CD14-positive monocyte (primary cell): Measurements from ENCODE around the gene SIGMAR1. TPM values are rescaled to one million over a fixed set of nuclear protein-coding genes. Genes with fewer than 3 reads are reported as not detected.

ENCODE experiments used
- DNase-seq, 3 donors: peaks; one replicate each; pipeline ENCODE4 v3.0.0-alpha.2; 2011 to 2022
- H2AFZ ChIP-seq: 2 replicates; pipeline ENCODE4 v1.6.0; 2012; ENCODE audit warnings: mild to moderate bottlenecking, low read depth, low read length, inconsistent platforms; ENCODE audit not compliant: insufficient read depth, poor library complexity, severe bottlenecking
- H3K27ac ChIP-seq, 2 donors: 1 replicate in 1 of 2; 2 replicates in 1 of 2; pipeline ENCODE4 v1.5.1; 2012 to 2013; ENCODE audit warnings: low read length in 2 of 2, control low read depth in 1 of 2, inconsistent platforms in 1 of 2, low read depth in 1 of 2, mild to moderate bottlenecking in 1 of 2
- H3K27me3 ChIP-seq, 2 donors: one replicate each; pipeline versions ENCODE4 v1.6.0 to v1.6.1; 2011 to 2013; ENCODE audit warnings: low read length in 2 of 2; ENCODE audit not compliant: control insufficient read depth in 2 of 2, insufficient read depth in 2 of 2
- H3K36me3 ChIP-seq, 2 donors: replicated peaks in 1 of 2; 1 replicate in 1 of 2; 2 replicates in 1 of 2; pipeline versions ENCODE4 v1.5.1 to v1.6.1; 2012 to 2013; ENCODE audit warnings: low read length in 2 of 2, control low read depth in 1 of 2, inconsistent platforms in 1 of 2, mild to moderate bottlenecking in 1 of 2; ENCODE audit not compliant: insufficient read depth in 2 of 2, control insufficient read depth in 1 of 2
- H3K4me1 ChIP-seq, 2 donors: 1 replicate in 1 of 2; 2 replicates in 1 of 2; pipeline versions ENCODE4 v1.5.1 to v1.6.1; 2012 to 2013; ENCODE audit warnings: low read length in 2 of 2, control low read depth in 1 of 2, inconsistent platforms in 1 of 2, mild to moderate bottlenecking in 1 of 2, moderate library complexity in 1 of 2; ENCODE audit not compliant: insufficient read depth in 2 of 2, control insufficient read depth in 1 of 2
- H3K4me2 ChIP-seq: replicated peaks from 2 replicates; pipeline ENCODE3; 2012; ENCODE audit warnings: low read length, moderate library complexity, mild to moderate bottlenecking; ENCODE audit not compliant: poor library complexity, severe bottlenecking; ENCODE audit errors: extremely low read depth
- H3K4me3 ChIP-seq, 3 experiments: fragments of 200-600 bp in 1 of 3; sonication (generic) in 1 of 3; replicated peaks in 1 of 3; 1 replicate in 2 of 3; 2 replicates in 1 of 3; pipeline ENCODE4 v1.5.1; 2011 to 2013; ENCODE audit warnings: low read length in 3 of 3, mild to moderate bottlenecking in 3 of 3, control low read depth in 2 of 3, low read depth in 2 of 3, inconsistent platforms in 1 of 3, moderate library complexity in 1 of 3
- H3K79me2 ChIP-seq: 2 replicates; pipeline ENCODE4 v1.6.0; 2012; ENCODE audit warnings: mild to moderate bottlenecking, control low read depth, inconsistent platforms, low read length, moderate library complexity; ENCODE audit not compliant: insufficient read depth
- H3K9ac ChIP-seq: 2 replicates; pipeline ENCODE4 v1.6.0; 2017; ENCODE audit warnings: low read length, mild to moderate bottlenecking; ENCODE audit not compliant: insufficient read depth, poor library complexity, severe bottlenecking
- H3K9me3 ChIP-seq, 2 donors: replicated peaks in 1 of 2; 1 replicate in 1 of 2; 2 replicates in 1 of 2; pipeline versions ENCODE4 v1.5.1 to v1.6.1; 2012 to 2013; ENCODE audit warnings: low read length in 2 of 2, control low read depth in 1 of 2; ENCODE audit not compliant: control insufficient read depth in 1 of 2, insufficient read depth in 1 of 2
- H4K20me1 ChIP-seq: 2 replicates; pipeline ENCODE4 v1.6.0; 2012; ENCODE audit warnings: mild to moderate bottlenecking, low read length, control low read depth, moderate library complexity; ENCODE audit not compliant: insufficient read depth
- H3K27ac Mint-ChIP-seq, 7 donors: one replicate each; pipeline ENCODE4 v1.8.0; 2020; ENCODE audit warnings: mild to moderate bottlenecking in 7 of 7, mixed read lengths in 7 of 7, moderate library complexity in 6 of 7, inconsistent platforms in 2 of 7
- H3K27me3 Mint-ChIP-seq, 3 donors: one replicate each; pipeline ENCODE4 v1.8.0; 2021 to 2022; ENCODE audit warnings: low read depth in 3 of 3, mild to moderate bottlenecking in 3 of 3, mixed read lengths in 3 of 3, moderate library complexity in 3 of 3, inconsistent platforms in 1 of 3
- H3K36me3 Mint-ChIP-seq, 2 donors: one replicate each; pipeline ENCODE4 v1.8.0; 2020; ENCODE audit warnings: mixed read lengths in 2 of 2, inconsistent platforms in 1 of 2, mild to moderate bottlenecking in 1 of 2
- H3K4me1 Mint-ChIP-seq: one replicate; pipeline ENCODE4 v1.8.0; 2020; ENCODE audit warnings: mild to moderate bottlenecking, mixed read lengths
- H3K4me3 Mint-ChIP-seq, 2 donors: one replicate each; pipeline ENCODE4 v1.8.0; 2020; ENCODE audit warnings: mild to moderate bottlenecking in 2 of 2, mixed read lengths in 2 of 2, moderate library complexity in 1 of 2
- H3K9me3 Mint-ChIP-seq, 7 donors: one replicate each; pipeline ENCODE4 v1.8.0; 2020 to 2022; ENCODE audit warnings: mixed read lengths in 7 of 7, mild to moderate bottlenecking in 6 of 7, moderate library complexity in 6 of 7, inconsistent platforms in 2 of 7
- WGBS: methylation state at CpG from one replicate; pipeline ENCODE4 v1.1.5; 2013; ENCODE audit warnings: missing lambda C conversion rate; ENCODE audit not compliant: insufficient coverage; 5-methylcytosine and 5-hydroxymethylcytosine counted together
- intact Hi-C, 2 donors: fragments of 100-400 bp; cut with micrococcal nuclease; formaldehyde crosslinking; loops; one replicate each; pipeline versions ENCODE4 v1.15.0 to v1.15.1; 2023
- polyA plus RNA-seq, 3 donors: library from polyadenylated mRNA; depleted of rRNA in 1 of 3; unstranded in 2 of 3; stranded (reverse) in 1 of 3; fragments of 300-500 nt in 2 of 3; fragments of >200 nt in 1 of 3; fragmentation: Illumina TruSeq in 2 of 3; gene quantifications; 1 replicate in 2 of 3; 2 replicates in 1 of 3; pipeline ENCODE4 v1.2.3, GENCODE V29; 2012 to 2021
- small RNA-seq: library from RNA; depleted of rRNA; stranded (forward); fragments of <200 nt; gene quantifications from one replicate; pipeline ENCODE3, GENCODE V24; 2012; ENCODE audit warnings: low read depth; ENCODE audit not compliant: insufficient read length
- TF ChIP-seq, protein P1 (sequence below): fragments of 200-600 bp; IDR thresholded peaks from one replicate; pipeline ENCODE4 v1.8.0; 2022; ENCODE audit warnings: antibody characterized with exemption, mild to moderate bottlenecking

Gene SIGMAR1
- polyA plus RNA-seq, 3 donors, result 26.6 to 59.6 (median 49.5) TPM

DNA sequence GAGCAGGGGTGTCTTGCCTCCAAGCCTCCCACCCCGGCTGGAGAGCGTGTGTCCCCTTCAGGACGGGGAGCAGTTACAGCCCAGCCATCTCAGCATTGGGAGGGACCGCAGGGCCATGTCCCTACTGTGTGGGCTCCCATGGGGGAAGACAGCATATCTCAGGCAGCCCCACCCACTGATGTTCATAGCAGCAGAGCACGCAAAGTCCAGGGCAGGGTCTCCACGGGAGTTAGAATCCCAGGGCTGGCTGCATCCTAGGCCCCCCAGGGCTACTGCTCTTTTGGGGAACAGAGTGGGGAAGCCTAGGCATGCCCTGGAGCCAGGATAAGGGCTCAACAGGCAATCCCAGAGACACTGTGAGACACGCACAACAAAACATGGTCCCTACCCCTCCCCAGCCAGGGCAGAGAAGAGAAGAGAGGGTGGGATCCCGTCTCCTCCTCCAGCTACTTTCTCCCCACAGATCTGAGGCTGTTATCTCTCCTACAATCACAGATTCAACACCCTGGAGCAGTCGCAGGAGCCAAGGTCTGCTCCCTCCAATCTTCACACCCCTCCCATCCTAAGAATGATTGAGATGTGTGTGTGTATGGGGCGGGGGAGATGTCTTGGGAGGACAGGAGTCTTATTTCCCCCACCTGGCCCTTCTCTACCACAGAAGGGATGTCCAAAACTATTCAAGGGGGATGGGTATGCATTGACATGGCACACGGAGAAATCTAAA lies 51.5 kb downstream of the SIGMAR1 start:
- intact Hi-C loops, result no loop called here
- no peak overlapping the region for H3K4me2 ChIP-seq
- H3K9ac ChIP-seq, result no peak overlapping the region
- Mint-ChIP-seq H3K4me3 (peak overlapping the region in 1 of 2 donors; percentile 40), H3K36me3 (peaks cover 0 to 4% of the 10 kb centered on the region in 2 donors), H3K4me1 (peaks cover 16% of the 10 kb centered on the region), H3K9me3 (peaks cover 0 to 14% (median 10%) of the 10 kb centered on the region in 7 donors), H3K27me3 (peaks cover 71 to 83% (median 74%) of the 10 kb centered on the region in 3 donors), H3K27ac (no peak overlapping the region)
- H3K4me3 ChIP-seq, result no peak overlapping the region
- H3K27ac ChIP-seq, result no peak overlapping the region
- no peak overlapping the region for H2AFZ ChIP-seq
- no peaks in the 10 kb centered on the region for H3K79me2 ChIP-seq
- no peaks in the 10 kb centered on the region for H3K36me3 ChIP-seq
- H3K9me3 ChIP-seq, result peaks cover 0 to 33% of the 10 kb centered on the region in 2 donors
- no peak for DNase-seq
- 21% methylated on average over 4 of the region's 11 CpGs for WGBS
- TF ChIP-seq, protein P1, sequence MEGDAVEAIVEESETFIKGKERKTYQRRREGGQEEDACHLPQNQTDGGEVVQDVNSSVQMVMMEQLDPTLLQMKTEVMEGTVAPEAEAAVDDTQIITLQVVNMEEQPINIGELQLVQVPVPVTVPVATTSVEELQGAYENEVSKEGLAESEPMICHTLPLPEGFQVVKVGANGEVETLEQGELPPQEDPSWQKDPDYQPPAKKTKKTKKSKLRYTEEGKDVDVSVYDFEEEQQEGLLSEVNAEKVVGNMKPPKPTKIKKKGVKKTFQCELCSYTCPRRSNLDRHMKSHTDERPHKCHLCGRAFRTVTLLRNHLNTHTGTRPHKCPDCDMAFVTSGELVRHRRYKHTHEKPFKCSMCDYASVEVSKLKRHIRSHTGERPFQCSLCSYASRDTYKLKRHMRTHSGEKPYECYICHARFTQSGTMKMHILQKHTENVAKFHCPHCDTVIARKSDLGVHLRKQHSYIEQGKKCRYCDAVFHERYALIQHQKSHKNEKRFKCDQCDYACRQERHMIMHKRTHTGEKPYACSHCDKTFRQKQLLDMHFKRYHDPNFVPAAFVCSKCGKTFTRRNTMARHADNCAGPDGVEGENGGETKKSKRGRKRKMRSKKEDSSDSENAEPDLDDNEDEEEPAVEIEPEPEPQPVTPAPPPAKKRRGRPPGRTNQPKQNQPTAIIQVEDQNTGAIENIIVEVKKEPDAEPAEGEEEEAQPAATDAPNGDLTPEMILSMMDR, result no peak
- H3K27me3 ChIP-seq, result peaks cover 47 to 81% of the 10 kb centered on the region in 2 donors
- peaks cover 11 to 16% of the 10 kb centered on the region in 2 donors for H3K4me1 ChIP-seq
- H4K20me1 ChIP-seq, result no peaks in the 10 kb centered on the region

DNA sequence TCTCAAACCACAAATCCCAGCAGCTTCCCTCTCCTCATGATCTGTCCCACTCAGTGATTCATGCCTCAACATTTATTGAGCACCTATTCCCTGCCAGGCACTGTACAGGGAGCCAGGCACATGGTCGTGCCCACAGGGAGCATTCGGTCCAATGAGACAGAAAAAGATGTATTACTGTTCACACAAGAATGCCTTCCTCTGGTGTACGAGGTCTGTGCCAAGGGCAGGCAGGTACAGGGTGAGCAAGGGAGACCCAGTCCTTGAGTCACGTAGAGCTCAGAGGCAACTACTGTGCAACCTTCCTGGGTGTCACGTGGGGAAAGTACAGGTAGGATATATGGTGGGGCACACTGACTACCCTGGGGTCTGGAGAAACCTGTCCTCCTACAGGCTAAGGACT lies 52.6 kb downstream of the SIGMAR1 start:
- H3K4me2 ChIP-seq, result no peak overlapping the region
- Mint-ChIP-seq H3K9me3 (peaks cover 0 to 12% (median 4%) of the 10 kb centered on the region in 7 donors), H3K4me3 (peak overlapping the region in 1 of 2 donors; percentile 46), H3K27ac (no peak overlapping the region), H3K27me3 (peaks cover 70 to 83% (median 73%) of the 10 kb centered on the region in 3 donors), H3K36me3 (peaks cover 0 to 4% of the 10 kb centered on the region in 2 donors), H3K4me1 (peaks cover 4% of the 10 kb centered on the region)
- intact Hi-C loops, result no loop called here
- H3K27me3 ChIP-seq, result peaks cover 42 to 81% of the 10 kb centered on the region in 2 donors
- H3K4me3 ChIP-seq, result no peak overlapping the region
- H3K79me2 ChIP-seq, result no peaks in the 10 kb centered on the region
- no peak overlapping the region for H2AFZ ChIP-seq
- H3K9ac ChIP-seq, result no peak overlapping the region
- peaks cover 0 to 25% of the 10 kb centered on the region in 2 donors for H3K9me3 ChIP-seq
- no peaks in the 10 kb centered on the region for H3K36me3 ChIP-seq
- WGBS, result 77% methylated on average over 3 of the region's 5 CpGs
- peaks cover under 1 to 5% of the 10 kb centered on the region in 2 donors for H3K4me1 ChIP-seq
- DNase-seq, result no peak
- no peaks in the 10 kb centered on the region for H4K20me1 ChIP-seq
- H3K27ac ChIP-seq, result no peak overlapping the region
- TF ChIP-seq, protein P1, result no peak

Small RNA genes lying within 50 kb of the gene (small RNA-seq; reads per million reads assigned to genes)
- gene CCL27, result not detected

Other genes starting within 250 kb of the SIGMAR1 start
- gene FAM219A, start 179.2 kb downstream of the SIGMAR1 start, polyA plus RNA-seq, result 10 to 100 TPM in 1 of 3 donors, 1 to 10 TPM in 1, under 1 TPM in 1; 0.61 to 15.3 (median 1.2) TPM
- not detected for gene DNAI1, start 179.0 kb downstream of the SIGMAR1 start, polyA plus RNA-seq
- gene ENHO, start 114.8 kb downstream of the SIGMAR1 start, polyA plus RNA-seq, result 1 to 10 TPM; 2.3 to 3.2 (median 2.7) TPM
- not detected for gene CNTFR, start 48.1 kb downstream of the SIGMAR1 start, polyA plus RNA-seq
- gene RPP25L, start 25.7 kb downstream of the SIGMAR1 start, polyA plus RNA-seq, result 10 to 100 TPM; 20.1 to 42.3 (median 39.4) TPM
- gene DCTN3, start 17.3 kb downstream of the SIGMAR1 start, polyA plus RNA-seq, result 100 to 1,000 TPM; 120 to 174 (median 143) TPM
- gene ARID3C, start 8.7 kb downstream of the SIGMAR1 start, polyA plus RNA-seq, result not detected
- 100 to 1,000 TPM in 1 of 3 donors, 10 to 100 TPM in 2; 25.6 to 103 (median 26.9) TPM for gene GALT, start 8.9 kb upstream of the SIGMAR1 start, polyA plus RNA-seq
- 10 to 100 TPM in 1 of 3 donors, 1 to 10 TPM in 2; 2.8 to 39.1 (median 4.1) TPM for gene IL11RA, start 14.4 kb upstream of the SIGMAR1 start, polyA plus RNA-seq
- gene CCL27, start 24.9 kb upstream of the SIGMAR1 start, polyA plus RNA-seq, result not detected
- under 1 TPM in 1 of 3 donors, not detected in 2; 0.21 TPM for gene CCL19, start 53.5 kb upstream of the SIGMAR1 start, polyA plus RNA-seq
- not detected for gene CCL21, start 72.3 kb upstream of the SIGMAR1 start, polyA plus RNA-seq